GM18907 (cell line): ENCODE measurements around the gene MAP3K14.

Source experiments
- ATAC-seq: cut with Tn5 transposase; IDR thresholded peaks from one replicate; pipeline ENCODE4 v1.9.1; 2021; ENCODE audit warnings: mild to moderate bottlenecking, moderate library complexity; ENCODE audit not compliant: unreplicated experiment

The MAP3K14 gene

GRCh38 chr17:45284176-45285140 lies 32.4 kb downstream of the MAP3K14 start:
- ATAC-seq, result no peak

DNA sequence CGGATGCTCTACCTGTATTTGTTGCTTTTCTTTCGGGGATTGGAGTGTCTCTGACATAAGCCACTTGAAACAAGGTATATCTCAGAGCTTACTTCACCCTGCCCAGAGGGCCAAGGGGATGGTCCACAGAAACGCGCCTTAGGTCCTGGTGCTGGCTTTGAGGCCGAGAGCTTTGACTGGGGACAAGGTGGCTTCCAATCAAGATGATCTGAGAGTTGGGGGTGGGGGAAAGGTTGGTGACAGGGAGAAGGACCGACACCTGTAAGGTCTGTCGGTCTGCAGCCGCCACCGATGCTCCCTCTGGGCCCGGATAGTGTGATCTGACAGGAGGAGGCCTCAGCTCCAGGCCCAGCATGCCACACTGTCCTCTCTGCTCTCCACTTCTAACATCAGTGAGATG lies 33.1 kb downstream of the MAP3K14 start:
- no peak for ATAC-seq

DNA sequence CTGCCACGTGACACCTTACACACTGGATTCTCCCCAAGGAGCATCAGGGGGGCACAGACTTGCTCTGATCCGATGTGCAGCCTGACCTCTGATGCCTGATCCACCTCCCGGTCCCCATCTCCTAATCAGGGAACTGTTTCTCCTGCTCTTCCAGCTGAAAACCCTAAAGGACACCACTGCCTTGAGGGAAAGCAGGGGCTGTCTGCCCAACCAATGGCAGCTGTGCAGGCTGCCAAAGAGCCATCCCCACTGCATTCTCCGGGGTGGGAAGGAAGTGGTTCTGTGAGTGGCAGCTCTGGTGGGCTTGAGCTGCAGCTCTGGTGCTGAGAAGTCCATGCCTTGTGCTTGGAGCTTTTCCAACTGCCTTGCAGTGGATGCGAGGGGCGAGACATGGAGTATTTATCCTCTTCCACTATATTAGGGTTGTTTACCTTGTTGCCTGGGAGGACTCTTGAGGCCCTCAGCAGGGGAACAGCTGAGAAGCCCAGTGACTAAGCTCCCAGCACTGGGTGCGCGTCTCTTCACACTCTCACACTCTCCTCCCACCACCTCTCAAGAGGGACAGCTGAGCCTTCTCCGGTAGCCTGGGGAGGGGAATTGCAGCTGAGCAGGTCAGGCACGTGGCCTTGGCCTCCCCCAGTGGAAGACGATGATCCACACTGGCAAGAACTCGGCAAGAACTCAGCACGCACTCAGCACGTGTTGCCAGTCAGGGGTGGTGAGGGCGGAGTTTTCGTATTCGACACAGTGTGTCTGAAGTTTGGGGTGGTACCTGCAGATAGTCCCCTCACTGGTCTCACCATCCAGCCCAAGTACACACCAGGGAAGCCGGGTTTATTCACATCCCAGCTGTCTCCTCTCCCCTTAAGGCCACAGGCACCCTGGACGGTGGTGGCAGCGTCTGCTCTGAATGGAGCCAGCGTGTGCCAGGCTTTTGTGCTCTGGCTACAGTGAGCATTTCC lies 33.9 kb downstream of the MAP3K14 start:
- ATAC-seq, result no peak

DNA sequence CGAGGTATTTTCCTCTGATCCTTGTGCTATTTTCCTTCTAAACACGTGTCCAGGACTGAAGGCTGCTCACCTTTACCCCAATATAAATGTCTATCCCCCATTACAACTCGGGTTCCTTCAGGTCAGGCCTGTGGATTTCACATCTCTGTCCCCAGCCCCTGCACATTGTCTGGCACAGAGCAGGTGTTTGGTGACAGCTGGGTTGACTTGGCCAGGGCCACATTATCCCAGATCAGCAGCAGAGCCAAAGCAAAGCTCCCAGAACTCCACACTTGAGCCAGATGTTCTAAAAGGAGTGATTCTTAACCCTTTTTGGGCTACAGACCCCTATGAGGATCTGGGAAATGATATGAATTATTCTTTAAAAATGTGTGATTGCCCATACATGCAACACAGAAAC lies 36.9 kb downstream of the MAP3K14 start:
- no peak for ATAC-seq

- ATAC-seq, result no peak
Observed at GRCh38 chr17:45277992-45278391, 38.8 kb downstream of the MAP3K14 start.

- ATAC-seq, result no peak
Observed at GRCh38 chr17:45277216-45277849, 39.5 kb downstream of the MAP3K14 start.

GRCh38 chr17:45276031-45276430 lies 40.8 kb downstream of the MAP3K14 start:
- no peak for ATAC-seq

- no peak for ATAC-seq
Observed at GRCh38 chr17:45274033-45274432, 42.8 kb downstream of the MAP3K14 start.

DNA sequence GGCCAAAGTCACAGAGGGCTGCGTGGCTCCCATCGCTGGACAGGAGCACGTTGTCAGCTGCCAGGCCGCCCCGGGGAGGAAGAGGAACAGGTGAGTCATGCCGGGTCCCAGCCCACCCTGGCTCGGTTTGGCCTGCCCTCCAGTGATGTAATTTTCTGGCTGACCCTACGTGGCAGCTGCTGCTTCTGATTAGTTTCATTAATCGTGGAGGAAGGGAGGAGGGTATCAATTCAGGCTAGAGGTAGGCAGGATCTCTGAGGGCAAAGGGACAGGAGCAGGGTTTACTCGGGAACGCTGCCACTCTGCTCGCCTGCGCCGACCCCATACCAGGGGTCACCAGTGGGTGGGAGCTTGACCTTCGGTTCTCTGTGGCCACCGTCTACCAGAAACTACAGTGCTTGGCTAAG lies 43.3 kb downstream of the MAP3K14 start:
- no peak for ATAC-seq

DNA sequence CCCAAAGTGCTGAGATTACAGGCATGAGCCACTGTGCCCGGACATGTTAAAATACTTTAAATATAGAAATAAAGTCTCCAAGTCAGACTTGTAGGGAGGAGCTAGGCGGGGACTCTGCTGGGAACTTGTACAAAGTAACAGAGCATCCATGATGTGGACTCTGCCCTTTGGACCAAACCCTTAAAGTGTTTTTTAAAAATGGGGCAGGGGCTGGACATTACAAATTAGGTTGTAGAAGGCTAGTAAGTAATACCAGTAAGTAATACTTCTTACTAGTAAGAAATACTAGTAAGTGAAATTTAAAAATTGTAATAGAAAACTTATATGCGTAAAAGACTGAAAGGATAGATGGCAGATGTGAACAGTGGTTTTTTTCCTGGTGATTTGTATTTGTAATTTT lies 45.2 kb downstream of the MAP3K14 start:
- no peak for ATAC-seq

GRCh38 chr17:45270828-45271418 lies 45.9 kb downstream of the MAP3K14 start:
- ATAC-seq, result no peak

GRCh38 chr17:45269912-45270311 lies 46.9 kb downstream of the MAP3K14 start:
- no peak for ATAC-seq

- no peak for ATAC-seq
Observed at GRCh38 chr17:45267436-45268055, 49.3 kb downstream of the MAP3K14 start.

- no peak for ATAC-seq
Observed at GRCh38 chr17:45266372-45266926, 50.4 kb downstream of the MAP3K14 start.

GRCh38 chr17:45265821-45266220 lies 51.0 kb downstream of the MAP3K14 start:
- no peak for ATAC-seq

- no peak for ATAC-seq
Observed at GRCh38 chr17:45264988-45265387, 51.8 kb downstream of the MAP3K14 start.

- no peak for ATAC-seq
Observed at GRCh38 chr17:45264430-45264829, 52.4 kb downstream of the MAP3K14 start.

DNA sequence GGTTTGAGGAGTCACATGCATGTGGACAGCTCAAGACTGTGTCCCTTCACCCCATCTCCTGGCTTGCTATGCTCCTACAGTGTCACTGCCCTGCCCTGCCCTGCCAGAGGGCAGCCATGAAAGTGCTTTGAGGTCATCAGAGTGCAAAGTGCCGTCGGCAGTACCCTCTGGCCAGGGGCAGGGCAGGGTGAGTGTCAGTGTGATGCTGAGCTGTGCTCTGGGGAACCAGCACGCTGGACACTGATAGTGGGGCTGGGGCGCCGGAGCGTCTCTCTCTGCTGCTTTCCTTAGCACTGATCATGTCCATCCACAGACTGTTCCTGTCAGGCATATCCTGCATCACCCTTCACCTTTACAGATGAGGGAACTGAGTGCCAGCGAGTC lies 53.4 kb downstream of the MAP3K14 start:
- ATAC-seq, result no peak

- ATAC-seq, result no peak
Observed at GRCh38 chr17:45262516-45263476, 54.0 kb downstream of the MAP3K14 start.
